Nephron (organoid): ENCODE measurements around the gene KCNMB3.
A peak's percentile ranks its signal among the peaks of the same experiment; 100 is the strongest.

ENCODE experiments used
- H3K27ac Mint-ChIP-seq, 3 experiments: 2 replicates each; pipeline ENCODE4 v1.8.0; 2020; ENCODE audit warnings: mixed read lengths in 3 of 3, mild to moderate bottlenecking in 2 of 3, moderate library complexity in 1 of 3
- H3K27me3 Mint-ChIP-seq: 2 replicates; pipeline ENCODE4 v1.8.0; 2021; ENCODE audit warnings: low read depth, mild to moderate bottlenecking, moderate library complexity, mixed read lengths
- H3K36me3 Mint-ChIP-seq: 2 replicates; pipeline ENCODE4 v1.8.0; 2020; ENCODE audit warnings: low read depth, mixed read lengths
- H3K4me1 Mint-ChIP-seq: 2 replicates; pipeline ENCODE4 v1.8.0; 2020; ENCODE audit warnings: mixed read lengths
- H3K4me3 Mint-ChIP-seq, 3 experiments: 2 replicates each; pipeline ENCODE4 v1.8.0; 2020; ENCODE audit warnings: mild to moderate bottlenecking in 3 of 3, mixed read lengths in 3 of 3, moderate library complexity in 2 of 3
- H3K9me3 Mint-ChIP-seq: 2 replicates; pipeline ENCODE4 v1.8.0; 2020; ENCODE audit warnings: mixed read lengths
- CTCF ChIP-seq, 3 experiments: fragments of 200-600 bp; sonication (generic); IDR thresholded peaks; one replicate each; pipeline ENCODE4 v1.5.0; 2021; ENCODE audit warnings: antibody characterized with exemption in 3 of 3; ENCODE audit not compliant: unreplicated experiment in 3 of 3

The KCNMB3 gene

DNA sequence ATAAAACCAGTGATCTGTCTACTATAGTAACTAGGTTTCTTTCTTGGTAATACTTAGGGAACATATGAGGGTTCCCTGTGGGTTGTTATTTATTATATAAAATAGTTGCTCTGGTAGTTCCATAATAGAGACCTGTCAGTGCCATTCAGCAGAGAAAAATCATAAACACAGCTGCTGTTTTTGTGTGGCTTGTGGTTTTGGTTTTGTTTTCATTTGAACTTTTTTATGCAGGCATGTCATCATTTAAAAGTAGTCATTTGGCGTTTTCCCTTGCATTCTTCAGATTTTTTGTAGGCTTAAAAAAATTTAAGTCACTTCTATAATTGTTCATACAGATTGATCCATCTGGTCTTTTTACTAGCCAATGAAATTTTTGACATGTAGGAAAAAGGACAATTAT, 54.8 kb downstream of the KCNMB3 start:
- Mint-ChIP-seq H3K4me1 (peaks cover 42% of the 10 kb centered on the region), H3K27ac (peak overlapping the region in 2 of 3 experiments; percentile 18 to 43), H3K4me3 (no peak overlapping the region), H3K9me3 (no peaks in the 10 kb centered on the region), H3K36me3 (peaks cover 18% of the 10 kb centered on the region), H3K27me3 (no peaks in the 10 kb centered on the region)
- TF ChIP-seq CTCF (IDR thresholded peaks at IDR 0.05; ENCODE audit: unreplicated experiment in 3 of 3) = no peak

DNA sequence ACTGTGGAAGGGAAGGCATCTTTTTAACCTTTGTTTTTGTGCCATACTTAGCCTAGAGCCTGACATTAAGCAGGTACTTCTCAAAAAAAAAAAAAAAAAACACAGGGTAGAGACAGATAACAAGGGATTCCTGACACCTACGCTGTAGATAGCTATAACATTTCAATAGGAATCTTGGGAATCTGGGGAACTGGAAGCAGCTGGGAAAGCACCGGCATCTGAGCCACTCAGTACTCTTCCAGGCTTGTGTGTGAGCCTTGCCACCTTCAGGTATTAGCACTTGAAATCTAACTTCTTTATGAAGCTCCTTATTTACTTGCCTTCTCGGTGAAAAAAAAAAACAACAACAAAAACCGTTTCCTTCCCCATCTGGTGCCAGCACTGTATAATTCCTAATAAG, 56.0 kb downstream of the KCNMB3 start:
- Mint-ChIP-seq H3K9me3 (no peaks in the 10 kb centered on the region), H3K36me3 (peaks cover 10% of the 10 kb centered on the region), H3K27me3 (no peaks in the 10 kb centered on the region), H3K27ac (peak overlapping the region; percentile 0 to 68 (median 26)), H3K4me1 (peaks cover 54% of the 10 kb centered on the region), H3K4me3 (no peak overlapping the region)
- TF ChIP-seq CTCF (IDR thresholded peaks at IDR 0.05; ENCODE audit: unreplicated experiment in 3 of 3) = no peak
